CD4-positive, alpha-beta T cell (primary cell): Measurements from ENCODE around the gene CTIF. TPM values are rescaled to one million over a fixed set of nuclear protein-coding genes. Genes with fewer than 3 reads are reported as not detected.

Experiments used
- ATAC-seq: fragments of 200-7000 bp; cut with Tn5 transposase; one replicate; pipeline ENCODE4 v1.10.0; 2022; ENCODE audit warnings: mild to moderate bottlenecking; ENCODE audit not compliant: poor library complexity
- CTCF ChIA-PET: fragments of 350-600 bp; sonication (Branson Sonifier 250); formaldehyde crosslinking; loops from one replicate; lab custom pipeline; 2021; ENCODE audit warnings: antibody characterized with exemption, inconsistent platforms; lab: Charles Lee
- POLR2A ChIA-PET: fragments of 350-600 bp; sonication (Branson Sonifier 250); formaldehyde crosslinking; loops from one replicate; lab custom pipeline; 2021; ENCODE audit warnings: antibody characterized with exemption, inconsistent platforms; lab: Charles Lee
- DNase-seq, 14 experiments: peaks; one replicate each; pipeline ENCODE4 v3.0.0-alpha.2; 2013 to 2020; ENCODE audit warnings: mixed read lengths in 2 of 14
- H3K27ac ChIP-seq, 2 donors: one replicate each; pipeline versions ENCODE4 v1.5.1 to v1.7.0; 2013; ENCODE audit warnings: low read length in 2 of 2, low read depth in 1 of 2, mild to moderate bottlenecking in 1 of 2
- H3K27me3 ChIP-seq, 2 experiments: 1 replicate in 1 of 2; 2 replicates in 1 of 2; pipeline versions ENCODE4 v1.6.1 to v1.7.0; 2013; ENCODE audit warnings: low read length in 2 of 2, control low read depth in 1 of 2, mild to moderate bottlenecking in 1 of 2, moderate library complexity in 1 of 2; ENCODE audit not compliant: insufficient read depth in 2 of 2, control insufficient read depth in 1 of 2
- H3K36me3 ChIP-seq: one replicate; pipeline ENCODE4 v1.6.1; 2013; ENCODE audit warnings: low read length, control low read depth; ENCODE audit not compliant: insufficient read depth
- H3K4me1 ChIP-seq: one replicate; pipeline ENCODE4 v1.6.1; 2013; ENCODE audit warnings: low read length, control low read depth; ENCODE audit not compliant: insufficient read depth
- H3K4me3 ChIP-seq: one replicate; pipeline ENCODE4 v1.5.1; 2013; ENCODE audit warnings: mild to moderate bottlenecking, low read length, moderate library complexity
- H3K9me3 ChIP-seq, 2 experiments: 1 replicate in 1 of 2; 2 replicates in 1 of 2; pipeline versions ENCODE4 v1.6.1 to v1.7.0; 2013; ENCODE audit warnings: low read length in 2 of 2, mild to moderate bottlenecking in 2 of 2, control low read depth in 1 of 2, moderate library complexity in 1 of 2; ENCODE audit not compliant: control insufficient read depth in 1 of 2, insufficient read depth in 1 of 2
- H3K27ac Mint-ChIP-seq: one replicate; pipeline ENCODE4 v1.8.0; 2020; ENCODE audit warnings: mixed read lengths
- H3K27me3 Mint-ChIP-seq: one replicate; pipeline ENCODE4 v1.8.0; 2021; ENCODE audit warnings: mixed read lengths
- H3K36me3 Mint-ChIP-seq: one replicate; pipeline ENCODE4 v1.8.0; 2021; ENCODE audit warnings: low read depth, mixed read lengths
- H3K4me1 Mint-ChIP-seq: one replicate; pipeline ENCODE4 v1.8.0; 2021; ENCODE audit warnings: low read depth, mixed read lengths
- H3K4me3 Mint-ChIP-seq: one replicate; pipeline ENCODE4 v1.8.0; 2020; ENCODE audit warnings: mild to moderate bottlenecking, mixed read lengths
- H3K9me3 Mint-ChIP-seq: one replicate; pipeline ENCODE4 v1.8.0; 2020; ENCODE audit warnings: mixed read lengths
- CTCF ChIP-seq: fragments of 200-600 bp; IDR thresholded peaks from one replicate; pipeline ENCODE4 v1.8.0; 2022; ENCODE audit warnings: antibody characterized with exemption, mild to moderate bottlenecking
- intact Hi-C, 2 experiments: fragments of 100-400 bp; cut with DNase I in 1 of 2; cut with micrococcal nuclease in 1 of 2; formaldehyde crosslinking; loops; one replicate each; pipeline versions ENCODE4 v1.15.1 to v1.9.0; 2023 to 2025; cut with DNase I, micrococcal nuclease
- total RNA-seq, 174 experiments: library from RNA in 2 of 174; stranded (reverse) in 2 of 174; gene quantifications; one replicate each; pipeline ENCODE4 v1.2.3 and lab custom pipeline; 2021 to 2026

Gene CTIF
- total RNA-seq, 2 experiments from 2014 or later: 1.1 to 2.9 TPM

- no peaks in the 10 kb centered on the region for H3K36me3 Mint-ChIP-seq
- DNase-seq (no peak), ATAC-seq (no peak)
- CTCF ChIA-PET: no interaction called here
- POLR2A ChIA-PET: no interaction called here
- peaks cover 6 to 7% of the 10 kb centered on the region in 2 experiments for H3K27me3 ChIP-seq
- peaks cover 6% of the 10 kb centered on the region for H3K9me3 Mint-ChIP-seq
- H3K4me1 ChIP-seq: no peaks in the 10 kb centered on the region
- TF ChIP-seq CTCF: no peak
- intact Hi-C loops: no loop called here
- H3K4me3 Mint-ChIP-seq: no peak overlapping the region
- no peaks in the 10 kb centered on the region for H3K4me1 Mint-ChIP-seq
- no peak overlapping the region for H3K27ac ChIP-seq
- H3K9me3 ChIP-seq: no peaks in the 10 kb centered on the region
- no peak overlapping the region for H3K4me3 ChIP-seq
- H3K36me3 ChIP-seq: no peaks in the 10 kb centered on the region
- H3K27ac Mint-ChIP-seq: no peak overlapping the region
- peaks cover 82% of the 10 kb centered on the region for H3K27me3 Mint-ChIP-seq
Observed at GRCh38 chr18:48492880-48493279, 46.0 kb upstream of the CTIF start.

GRCh38 chr18:48493434-48494230, 45.2 kb upstream of the CTIF start:
- intact Hi-C loops: no loop called here
- TF ChIP-seq CTCF: no peak
- ChIA-PET POLR2A (no interaction called here), CTCF (interaction anchor here (0.7 kb wide), 1 partner anchor 17 kb away, joined by 3 read pairs; no protein-coding TSS in a partner anchor)
- no peaks in the 10 kb centered on the region for H3K9me3 ChIP-seq
- H3K4me3 ChIP-seq: no peak overlapping the region
- no peaks in the 10 kb centered on the region for H3K36me3 Mint-ChIP-seq
- H3K27ac Mint-ChIP-seq: no peak overlapping the region
- ATAC-seq (no peak), DNase-seq (no peak)
- H3K27me3 ChIP-seq: peaks cover 6 to 7% of the 10 kb centered on the region in 2 experiments
- no peaks in the 10 kb centered on the region for H3K4me1 Mint-ChIP-seq
- no peak overlapping the region for H3K4me3 Mint-ChIP-seq
- no peak overlapping the region for H3K27ac ChIP-seq
- no peaks in the 10 kb centered on the region for H3K4me1 ChIP-seq
- H3K27me3 Mint-ChIP-seq: peaks cover 82% of the 10 kb centered on the region
- H3K36me3 ChIP-seq: no peaks in the 10 kb centered on the region
- H3K9me3 Mint-ChIP-seq: peaks cover 10% of the 10 kb centered on the region

GRCh38 chr18:48497863-48498262, 41.0 kb upstream of the CTIF start:
- ATAC-seq: no peak
- DNase-seq: no peak
- Mint-ChIP-seq H3K27ac (no peak overlapping the region), H3K9me3 (peaks cover 10% of the 10 kb centered on the region), H3K27me3 (peaks cover 59% of the 10 kb centered on the region), H3K4me3 (no peak overlapping the region), H3K4me1 (no peaks in the 10 kb centered on the region), H3K36me3 (no peaks in the 10 kb centered on the region)
- Histone ChIP-seq H3K9me3 (no peaks in the 10 kb centered on the region), H3K36me3 (no peaks in the 10 kb centered on the region), H3K27ac (no peak overlapping the region), H3K4me3 (no peak overlapping the region), H3K4me1 (no peaks in the 10 kb centered on the region), H3K27me3 (peaks cover 6 to 11% of the 10 kb centered on the region in 2 experiments)
- CTCF ChIA-PET: no interaction called here
- intact Hi-C loops: no loop called here
- POLR2A ChIA-PET: no interaction called here
- TF ChIP-seq CTCF: no peak
